K562 (cell line): ENCODE measurements around the gene POLA1. TPM values are rescaled to one million over a fixed set of nuclear protein-coding genes. Genes with fewer than 3 reads are reported as not detected.

Experiments
- CBFA2T2 ChIP-seq: fragments of 450-650 bp; conservative IDR thresholded peaks from 2 replicates; pipeline ENCODE4 v1.6.1; 2017; ENCODE audit warnings: mild to moderate bottlenecking
- COPS2 ChIP-seq: fragments of 450-650 bp; conservative IDR thresholded peaks from 2 replicates; pipeline ENCODE4 v1.6.1; 2016; ENCODE audit warnings: mild to moderate bottlenecking, moderate library complexity
- CTBP1 ChIP-seq: fragments of 450-650 bp; IDR thresholded peaks from 2 replicates; pipeline ENCODE4 v1.6.1; 2016; ENCODE audit warnings: borderline replicate concordance
- EZH2 ChIP-seq: IDR thresholded peaks from 2 replicates; pipeline ENCODE4 v1.6.1; 2012; ENCODE audit warnings: low read depth, mild to moderate bottlenecking, inconsistent platforms, low read length, borderline replicate concordance
- FOXP1 ChIP-seq: sonication (generic); formaldehyde crosslinking; IDR thresholded peaks from 2 replicates; pipeline ENCODE4 v1.8.0; 2022; ENCODE audit warnings: mild to moderate bottlenecking, missing genetic modification reagents
- HNRNPH1 ChIP-seq: fragments of 200-400 bp; formaldehyde crosslinking; optimal IDR thresholded peaks from 2 replicates; pipeline ENCODE3; 2017; ENCODE audit warnings: low read depth, mild to moderate bottlenecking, low read length, moderate library complexity
- MIER1 ChIP-seq: fragments of 450-650 bp; IDR thresholded peaks from 2 replicates; pipeline ENCODE4 v1.6.1; 2016; ENCODE audit warnings: antibody characterized with exemption, mild to moderate bottlenecking, low read depth
- NBN ChIP-seq: fragments of 450-650 bp; IDR thresholded peaks from 2 replicates; pipeline ENCODE4 v1.6.1; 2016; ENCODE audit warnings: low read depth, mild to moderate bottlenecking
- NCOA1 ChIP-seq: fragments of 450-650 bp; IDR thresholded peaks from 2 replicates; pipeline ENCODE4 v1.6.1; 2016; ENCODE audit warnings: low read depth
- NFRKB ChIP-seq: fragments of 450-650 bp; IDR thresholded peaks from 2 replicates; pipeline ENCODE4 v1.6.1; 2016; ENCODE audit warnings: low read depth
- NFXL1 ChIP-seq: fragments of 450-650 bp; formaldehyde crosslinking; IDR thresholded peaks from 2 replicates; pipeline ENCODE4 v1.4.0; 2021; ENCODE audit warnings: mild to moderate bottlenecking
- NRF1 ChIP-seq, 2 experiments: fragments of 450-650 bp; IDR thresholded peaks in 1 of 2; conservative IDR thresholded peaks in 1 of 2; 2 replicates each; pipeline ENCODE4 v1.6.1; 2014; ENCODE audit warnings: mild to moderate bottlenecking in 2 of 2
- RNF2 ChIP-seq: sonication (generic); IDR thresholded peaks from 2 replicates; pipeline ENCODE4 v1.6.1; 2016
- SAFB2 ChIP-seq: fragments of 200-400 bp; formaldehyde crosslinking; IDR thresholded peaks from 2 replicates; pipeline ENCODE4 v1.6.1; 2018; ENCODE audit warnings: borderline replicate concordance, low read length, low read depth, moderate library complexity; ENCODE audit not compliant: severe bottlenecking
- SAP30 ChIP-seq: fragments of 200-600 bp; sonication (generic); IDR thresholded peaks from 2 replicates; pipeline ENCODE4 v1.6.1; 2012; ENCODE audit warnings: borderline replicate concordance, low read depth, mild to moderate bottlenecking, moderate library complexity, low read length, control low read depth, inconsistent platforms; ENCODE audit not compliant: insufficient read depth, poor library complexity, severe bottlenecking
- SREBF2 ChIP-seq: sonication (generic); formaldehyde crosslinking; IDR thresholded peaks from 2 replicates; pipeline ENCODE4 v1.4.0; 2020; ENCODE audit warnings: mild to moderate bottlenecking, missing genetic modification reagents
- TCF3 ChIP-seq: sonication (generic); formaldehyde crosslinking; IDR thresholded peaks from 2 replicates; pipeline ENCODE4 v1.4.0; 2020; ENCODE audit warnings: mild to moderate bottlenecking, missing genetic modification reagents
- TGIF2 ChIP-seq: sonication (generic); formaldehyde crosslinking; IDR thresholded peaks from 2 replicates; pipeline ENCODE4 v1.8.1; 2022; ENCODE audit warnings: mild to moderate bottlenecking, missing genetic modification reagents, moderate library complexity
- ZKSCAN1 ChIP-seq: fragments of 150-350 bp; IDR thresholded peaks from 2 replicates; pipeline ENCODE4 v1.6.1; 2016; ENCODE audit warnings: low read depth, low read length
- ZNF436 ChIP-seq: fragments of 250-450, 450-650 bp; sonication (Bioruptor Pico); formaldehyde crosslinking; IDR thresholded peaks from 2 replicates; pipeline ENCODE4 v1.7.0; 2020; ENCODE audit warnings: mild to moderate bottlenecking
- polyA plus RNA-seq, 8 experiments: library from polyadenylated mRNA; depleted of rRNA in 4 of 8; stranded (reverse) in 5 of 8; unstranded in 3 of 8; fragments of >200 nt; fragmentation: Nextera tagmentation in 2 of 8; fragmentation: Illumina TruSeq in 1 of 8; extraction: Ambion mirVana in 2 of 8; extraction: Trizol in 1 of 8; gene quantifications; 2 replicates each; pipeline versions ENCODE4 v1.2.1 to v1.2.3, GENCODE V29; 2011 to 2014; ENCODE audit warnings: inconsistent platforms in 1 of 8, missing spikeins in 1 of 8
- total RNA-seq, 7 experiments: library from RNA; depleted of rRNA in 6 of 7; stranded (reverse); fragments of >200 nt in 6 of 7; fragmentation: Illumina TruSeq in 2 of 7; extraction: Trizol in 2 of 7; gene quantifications; 2 replicates each; pipeline versions ENCODE4 v1.2.1 to v1.2.3, GENCODE V29; 2011 to 2021; ENCODE audit warnings: low replicate concordance in 1 of 7
- TF ChIP-seq, protein P1 (sequence below): fragments of 450-650 bp; IDR thresholded peaks from 2 replicates; pipeline ENCODE4 v1.6.1; 2017; ENCODE audit warnings: mild to moderate bottlenecking, moderate library complexity
- TF ChIP-seq, protein P2 (sequence below): fragments of 450-650 bp; IDR thresholded peaks from 2 replicates; pipeline ENCODE4 v1.6.1; 2016; ENCODE audit warnings: missing biosample characterization, missing genetic modification characterization
- TF ChIP-seq, protein P3 (sequence below): sonication (generic); formaldehyde crosslinking; IDR thresholded peaks from 2 replicates; pipeline ENCODE4 v1.8.1; 2023; ENCODE audit warnings: missing genetic modification reagents, mild to moderate bottlenecking, borderline replicate concordance

The POLA1 gene
- total and polyA plus RNA-seq, 9 of the 15 experiments (the other 6 are each of a cell fraction or from before 2014, with no cell fraction given) = 8.6 to 48.4 (median 27.4) TPM

- TF ChIP-seq EZH2 = no peak
- 0 out of 2 replicates have a peak, but pooled peaks have one; percentile 45 for TF ChIP-seq RNF2
- TF ChIP-seq, protein P1, sequence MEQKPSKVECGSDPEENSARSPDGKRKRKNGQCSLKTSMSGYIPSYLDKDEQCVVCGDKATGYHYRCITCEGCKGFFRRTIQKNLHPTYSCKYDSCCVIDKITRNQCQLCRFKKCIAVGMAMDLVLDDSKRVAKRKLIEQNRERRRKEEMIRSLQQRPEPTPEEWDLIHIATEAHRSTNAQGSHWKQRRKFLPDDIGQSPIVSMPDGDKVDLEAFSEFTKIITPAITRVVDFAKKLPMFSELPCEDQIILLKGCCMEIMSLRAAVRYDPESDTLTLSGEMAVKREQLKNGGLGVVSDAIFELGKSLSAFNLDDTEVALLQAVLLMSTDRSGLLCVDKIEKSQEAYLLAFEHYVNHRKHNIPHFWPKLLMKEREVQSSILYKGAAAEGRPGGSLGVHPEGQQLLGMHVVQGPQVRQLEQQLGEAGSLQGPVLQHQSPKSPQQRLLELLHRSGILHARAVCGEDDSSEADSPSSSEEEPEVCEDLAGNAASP = no peak
- TF ChIP-seq TGIF2 (CRISPR knock-in tag) = no peak
- TF ChIP-seq ZNF436 (CRISPR knock-in tag) = no peak
- no peak for TF ChIP-seq FOXP1 (CRISPR knock-in tag)
- TF ChIP-seq HNRNPH1 = no peak
- peak; percentile 75; the same call in 1 of the 2 replicates for TF ChIP-seq CTBP1
- no peak for TF ChIP-seq COPS2
- TF ChIP-seq SAP30 = no peak
- TF ChIP-seq NFRKB = no peak
- TF ChIP-seq, protein P2, sequence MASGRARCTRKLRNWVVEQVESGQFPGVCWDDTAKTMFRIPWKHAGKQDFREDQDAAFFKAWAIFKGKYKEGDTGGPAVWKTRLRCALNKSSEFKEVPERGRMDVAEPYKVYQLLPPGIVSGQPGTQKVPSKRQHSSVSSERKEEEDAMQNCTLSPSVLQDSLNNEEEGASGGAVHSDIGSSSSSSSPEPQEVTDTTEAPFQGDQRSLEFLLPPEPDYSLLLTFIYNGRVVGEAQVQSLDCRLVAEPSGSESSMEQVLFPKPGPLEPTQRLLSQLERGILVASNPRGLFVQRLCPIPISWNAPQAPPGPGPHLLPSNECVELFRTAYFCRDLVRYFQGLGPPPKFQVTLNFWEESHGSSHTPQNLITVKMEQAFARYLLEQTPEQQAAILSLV (tag) = no peak
- TF ChIP-seq NCOA1 = no peak; the same call in 1 of the 2 replicates
- TF ChIP-seq MIER1 = no peak
- TF ChIP-seq NBN = peak; percentile 68; the same call in 1 of the 2 replicates
- no peak for TF ChIP-seq SREBF2 (CRISPR knock-in tag)
- TF ChIP-seq, protein P3, sequence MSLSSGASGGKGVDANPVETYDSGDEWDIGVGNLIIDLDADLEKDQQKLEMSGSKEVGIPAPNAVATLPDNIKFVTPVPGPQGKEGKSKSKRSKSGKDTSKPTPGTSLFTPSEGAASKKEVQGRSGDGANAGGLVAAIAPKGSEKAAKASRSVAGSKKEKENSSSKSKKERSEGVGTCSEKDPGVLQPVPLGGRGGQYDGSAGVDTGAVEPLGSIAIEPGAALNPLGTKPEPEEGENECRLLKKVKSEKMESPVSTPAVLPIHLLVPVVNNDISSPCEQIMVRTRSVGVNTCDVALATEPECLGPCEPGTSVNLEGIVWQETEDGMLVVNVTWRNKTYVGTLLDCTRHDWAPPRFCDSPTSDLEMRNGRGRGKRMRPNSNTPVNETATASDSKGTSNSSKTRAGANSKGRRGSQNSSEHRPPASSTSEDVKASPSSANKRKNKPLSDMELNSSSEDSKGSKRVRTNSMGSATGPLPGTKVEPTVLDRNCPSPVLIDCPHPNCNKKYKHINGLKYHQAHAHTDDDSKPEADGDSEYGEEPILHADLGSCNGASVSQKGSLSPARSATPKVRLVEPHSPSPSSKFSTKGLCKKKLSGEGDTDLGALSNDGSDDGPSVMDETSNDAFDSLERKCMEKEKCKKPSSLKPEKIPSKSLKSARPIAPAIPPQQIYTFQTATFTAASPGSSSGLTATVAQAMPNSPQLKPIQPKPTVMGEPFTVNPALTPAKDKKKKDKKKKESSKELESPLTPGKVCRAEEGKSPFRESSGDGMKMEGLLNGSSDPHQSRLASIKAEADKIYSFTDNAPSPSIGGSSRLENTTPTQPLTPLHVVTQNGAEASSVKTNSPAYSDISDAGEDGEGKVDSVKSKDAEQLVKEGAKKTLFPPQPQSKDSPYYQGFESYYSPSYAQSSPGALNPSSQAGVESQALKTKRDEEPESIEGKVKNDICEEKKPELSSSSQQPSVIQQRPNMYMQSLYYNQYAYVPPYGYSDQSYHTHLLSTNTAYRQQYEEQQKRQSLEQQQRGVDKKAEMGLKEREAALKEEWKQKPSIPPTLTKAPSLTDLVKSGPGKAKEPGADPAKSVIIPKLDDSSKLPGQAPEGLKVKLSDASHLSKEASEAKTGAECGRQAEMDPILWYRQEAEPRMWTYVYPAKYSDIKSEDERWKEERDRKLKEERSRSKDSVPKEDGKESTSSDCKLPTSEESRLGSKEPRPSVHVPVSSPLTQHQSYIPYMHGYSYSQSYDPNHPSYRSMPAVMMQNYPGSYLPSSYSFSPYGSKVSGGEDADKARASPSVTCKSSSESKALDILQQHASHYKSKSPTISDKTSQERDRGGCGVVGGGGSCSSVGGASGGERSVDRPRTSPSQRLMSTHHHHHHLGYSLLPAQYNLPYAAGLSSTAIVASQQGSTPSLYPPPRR = no peak
- no peak; the same call in 1 of the 2 replicates for TF ChIP-seq ZKSCAN1
- 0 out of 2 replicates have a peak, but pooled peaks have one; percentile 12 for TF ChIP-seq TCF3
- TF ChIP-seq SAFB2 = no peak
- TF ChIP-seq NRF1 (conservative IDR thresholded peaks at IDR 0.05 in 1 of 2, IDR thresholded peaks at IDR 0.05 in 1 of 2) = peak; percentile 97
- TF ChIP-seq CBFA2T2 = no peak
- no peak for TF ChIP-seq NFXL1 (CRISPR knock-in tag)
Measured at GRCh38 chrX:24693453-24694202, at the start of gene POLA1 (continued).
